HepG2 (cell line): ENCODE data around the gene SLC11A1. TPM values are rescaled to one million over a fixed set of nuclear protein-coding genes. Genes with fewer than 3 reads are reported as not detected.
A peak's percentile ranks its signal among the peaks of the same experiment; 100 is the strongest.

Source experiments
- ATAC-seq: fragments of 200-7000 bp; cut with Tn5 transposase; 3 replicates; pipeline ENCODE4 v1.9.1; 2020; ENCODE audit warnings: mild to moderate bottlenecking, moderate library complexity
- BruUV-seq: library from RNA; stranded (reverse); fragments of 400-500 nt; replicated peaks from 2 replicates; lab custom pipeline; 2021; lab: Mats Ljungman, UMichigan
- CTCF ChIA-PET: fragments of 300-600 bp; formaldehyde crosslinking; extraction: SDS; loops from one replicate; lab custom pipeline; 2021; ENCODE audit warnings: low total read pairs, inconsistent platforms, low intra/inter-chr PET ratio; lab: Yijun Ruan, JAX
- POLR2A ChIA-PET: fragments of 350-600 bp; sonication (Branson Sonifier 250); formaldehyde crosslinking; loops from one replicate; lab custom pipeline; 2020; ENCODE audit warnings: antibody characterized with exemption, inconsistent platforms; lab: Yijun Ruan, JAX
- DNase-seq: peaks from one replicate; pipeline ENCODE4 v3.0.0-alpha.2; 2015; ENCODE audit warnings: low spot score
- FAIRE-seq: peaks from 3 replicates; lab custom pipeline; 2011; peaks lifted over from hg19 to GRCh38; lab: Jason Lieb, UNC
- H2AFZ ChIP-seq: one replicate; pipeline ENCODE4 v1.6.1; 2011; ENCODE audit warnings: low read length, inconsistent platforms
- H3K27ac ChIP-seq: fragments of 300-600 bp; 3 replicates; pipeline ENCODE4 v1.8.0; 2011; ENCODE audit warnings: mixed run types, mild to moderate bottlenecking, mixed read lengths, low read length, inconsistent platforms; ENCODE audit not compliant: insufficient read depth; ENCODE audit errors: extremely low read length
- H3K27me3 ChIP-seq, 2 experiments: fragments of 200-600 bp in 1 of 2; 2 replicates in 1 of 2; 3 replicates in 1 of 2; pipeline versions ENCODE4 v1.6.0 to v1.8.0; 2011; ENCODE audit warnings: low read length in 2 of 2, mild to moderate bottlenecking in 2 of 2, moderate library complexity in 2 of 2, inconsistent platforms in 1 of 2; ENCODE audit not compliant: insufficient read depth in 2 of 2, control insufficient read depth in 1 of 2
- H3K36me3 ChIP-seq, 2 experiments: fragments of 200-600 bp in 1 of 2; replicated peaks in 1 of 2; 2 replicates in 1 of 2; 3 replicates in 1 of 2; pipeline versions ENCODE4 v1.5.1 to v1.8.0; 2011; ENCODE audit warnings: low read length in 2 of 2, inconsistent platforms in 1 of 2; ENCODE audit not compliant: insufficient read depth in 2 of 2, control insufficient read depth in 1 of 2
- H3K4me1 ChIP-seq: 2 replicates; pipeline ENCODE4 v1.5.1; 2012; ENCODE audit warnings: low read length, inconsistent platforms; ENCODE audit not compliant: insufficient read depth
- H3K4me2 ChIP-seq: 2 replicates; pipeline ENCODE4 v1.6.0; 2011; ENCODE audit warnings: low read depth, low read length, inconsistent platforms
- H3K4me3 ChIP-seq, 3 experiments: fragments of 200-600 bp in 1 of 3; sonication (generic), shearing (Covaris generic) in 1 of 3; replicated peaks in 1 of 3; 2 replicates each; pipeline ENCODE4 v1.5.1; 2011 to 2016; ENCODE audit warnings: low read length in 3 of 3, inconsistent platforms in 2 of 3, low read depth in 2 of 3, mild to moderate bottlenecking in 2 of 3, control low read depth in 1 of 3, mixed read lengths in 1 of 3; ENCODE audit not compliant: insufficient read depth in 1 of 3
- H3K79me2 ChIP-seq: one replicate; pipeline ENCODE4 v1.6.1; 2011; ENCODE audit warnings: low read length, inconsistent platforms; ENCODE audit not compliant: insufficient read depth
- H3K9ac ChIP-seq: 2 replicates; pipeline ENCODE4 v1.6.0; 2011; ENCODE audit warnings: mild to moderate bottlenecking, low read depth, low read length, inconsistent platforms; ENCODE audit not compliant: insufficient read depth
- H3K9me3 ChIP-seq: 2 replicates; pipeline ENCODE4 v1.5.1; 2012; ENCODE audit warnings: mild to moderate bottlenecking, low read length
- H4K20me1 ChIP-seq: 2 replicates; pipeline ENCODE4 v1.6.0; 2011; ENCODE audit warnings: inconsistent platforms, mild to moderate bottlenecking, low read length, moderate library complexity; ENCODE audit not compliant: insufficient read depth
- DPF2 ChIP-seq: sonication (generic); formaldehyde crosslinking; IDR thresholded peaks from 2 replicates; pipeline ENCODE4 v1.4.0; 2020; ENCODE audit warnings: mild to moderate bottlenecking, low read depth, missing genetic modification reagents, borderline replicate concordance
- GMEB2 ChIP-seq: IDR thresholded peaks from 2 replicates; pipeline ENCODE4 v1.6.1; 2016; ENCODE audit warnings: missing biosample characterization, missing genetic modification reagents, low read depth
- LBX2 ChIP-seq: sonication (generic); formaldehyde crosslinking; IDR thresholded peaks from 2 replicates; pipeline ENCODE4 v1.5.0; 2020; ENCODE audit warnings: missing genetic modification reagents, mild to moderate bottlenecking, borderline replicate concordance
- POLR2AphosphoS5 ChIP-seq: IDR thresholded peaks from 2 replicates; pipeline ENCODE4 v1.6.1; 2012; ENCODE audit warnings: low read depth, low read length
- RBM39 ChIP-seq: fragments of 200-400 bp; formaldehyde crosslinking; IDR thresholded peaks from one replicate; pipeline ENCODE4 v1.6.1; 2018; ENCODE audit warnings: antibody characterized with exemption, mild to moderate bottlenecking, low read depth, low read length; ENCODE audit not compliant: poor library complexity, severe bottlenecking
- SAP130 ChIP-seq: IDR thresholded peaks from 2 replicates; pipeline ENCODE4 v1.6.1; 2016; ENCODE audit warnings: low read depth
- TFAP4 ChIP-seq: sonication (generic); IDR thresholded peaks from 2 replicates; pipeline ENCODE4 v1.6.1; 2016; ENCODE audit warnings: low read depth, borderline replicate concordance
- ZKSCAN5 ChIP-seq: sonication (generic); formaldehyde crosslinking; IDR thresholded peaks from 2 replicates; pipeline ENCODE4 v1.5.1; 2020; ENCODE audit warnings: mild to moderate bottlenecking, missing genetic modification reagents
- ZNF512B ChIP-seq: sonication (generic); formaldehyde crosslinking; IDR thresholded peaks from 2 replicates; pipeline ENCODE4 v1.5.1; 2020; ENCODE audit warnings: missing genetic modification reagents, mild to moderate bottlenecking, borderline replicate concordance
- ZNF563 ChIP-seq: sonication (generic); formaldehyde crosslinking; IDR thresholded peaks from 2 replicates; pipeline ENCODE4 v1.8.0; 2022; ENCODE audit warnings: mild to moderate bottlenecking, moderate library complexity, missing genetic modification reagents
- ZNF761 ChIP-seq: sonication (generic); formaldehyde crosslinking; conservative IDR thresholded peaks from 2 replicates; pipeline ENCODE4 v1.4.0; 2020; ENCODE audit warnings: mild to moderate bottlenecking, missing genetic modification reagents
- ZSCAN25 ChIP-seq: sonication (generic); formaldehyde crosslinking; IDR thresholded peaks from 2 replicates; pipeline ENCODE4 v1.8.0; 2022; ENCODE audit warnings: mild to moderate bottlenecking, missing genetic modification reagents
- WGBS: methylation state at CpG from one replicate; pipeline ENCODE4 v1.1.6; 2017; ENCODE audit warnings: low lambda C conversion rate; 5-methylcytosine and 5-hydroxymethylcytosine counted together
- in situ Hi-C: cut with HindIII; loops from 2 replicates; pipeline ENCODE4 v1.10.0; 2017; ENCODE audit warnings: low pct_unique_long_range_greater_than_20kb; ENCODE audit not compliant: extremely low pct_ligation_motif_present
- intact Hi-C: fragments of 100-400 bp; cut with micrococcal nuclease; formaldehyde crosslinking; loops from one replicate; pipeline ENCODE4 v1.10.0; 2022; ENCODE audit not compliant: unreplicated experiment
- polyA plus RNA-seq, 8 experiments: library from polyadenylated mRNA; depleted of rRNA in 3 of 8; stranded (reverse) in 7 of 8; unstranded in 1 of 8; fragments of >200 nt; fragmentation: Illumina TruSeq in 4 of 8; extraction: Trizol in 4 of 8; gene quantifications; 2 replicates each; pipeline versions ENCODE4 v1.2.1 to v1.2.3, GENCODE V29; 2011 to 2016; ENCODE audit warnings: low read depth in 4 of 8, missing spikeins in 1 of 8, mixed read lengths in 1 of 8; ENCODE audit not compliant: insufficient read depth in 1 of 8
- total RNA-seq, 5 experiments: library from RNA; depleted of rRNA; stranded (reverse); fragments of >200 nt; fragmentation: Illumina TruSeq; extraction: Trizol; gene quantifications; 2 replicates each; pipeline ENCODE4 v1.2.3, GENCODE V29; 2016; ENCODE audit warnings: low read depth in 1 of 5

Gene SLC11A1
- total and polyA plus RNA-seq, 2 of the 13 experiments (the other 11 are each of a cell fraction or from before 2014, with no cell fraction given): 0.33 to 2.3 TPM

DNA sequence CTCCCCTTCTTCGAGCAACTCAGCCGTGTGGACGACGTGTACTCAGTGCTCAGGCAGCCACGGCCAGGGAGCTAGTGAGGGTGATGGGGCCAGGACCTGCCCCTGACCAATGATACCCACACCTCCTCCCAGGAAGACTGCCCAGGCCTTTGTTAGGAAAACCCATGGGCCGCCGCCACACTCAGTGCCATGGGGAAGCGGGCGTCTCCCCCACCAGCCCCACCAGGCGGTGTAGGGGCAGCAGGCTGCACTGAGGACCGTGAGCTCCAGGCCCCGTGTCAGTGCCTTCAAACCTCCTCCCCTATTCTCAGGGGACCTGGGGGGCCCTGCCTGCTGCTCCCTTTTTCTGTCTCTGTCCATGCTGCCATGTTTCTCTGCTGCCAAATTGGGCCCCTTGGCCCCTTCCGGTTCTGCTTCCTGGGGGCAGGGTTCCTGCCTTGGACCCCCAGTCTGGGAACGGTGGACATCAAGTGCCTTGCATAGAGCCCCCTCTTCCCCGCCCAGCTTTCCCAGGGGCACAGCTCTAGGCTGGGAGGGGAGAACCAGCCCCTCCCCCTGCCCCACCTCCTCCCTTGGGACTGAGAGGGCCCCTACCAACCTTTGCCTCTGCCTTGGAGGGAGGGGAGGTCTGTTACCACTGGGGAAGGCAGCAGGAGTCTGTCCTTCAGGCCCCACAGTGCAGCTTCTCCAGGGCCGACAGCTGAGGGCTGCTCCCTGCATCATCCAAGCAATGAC is 22.4 kb downstream of the SLC11A1 start (continued):
- TF ChIP-seq GMEB2 (CRISPR knock-in tag): no peak
- TF ChIP-seq POLR2AphosphoS5: 0 out of 2 replicates have a peak, but pooled peaks have one; percentile 24
- no peak for TF ChIP-seq DPF2 (CRISPR knock-in tag)
- TF ChIP-seq ZKSCAN5 (CRISPR knock-in tag): no peak

- FAIRE-seq: no peak
- ChIA-PET POLR2A (interaction anchor here (0.8 to 4.2 kb wide), 18 partner anchors 9 to 254 kb away, joined by 3 to 56 read pairs (median 6); partner anchors contain the start of genes AAMP, BCS1L, PNKD and TMBIM1), CTCF (no interaction called here)
- Histone ChIP-seq H2AFZ (no peak overlapping the region), H3K27me3 (no peaks in the 10 kb centered on the region), H3K4me3 (peak overlapping the region; percentile 32 to 68 (median 51); a peak in 5 of 6 replicates), H4K20me1 (no peaks in the 10 kb centered on the region; the same call in 1 of the 2 replicates), H3K27ac (peak overlapping the region; percentile 79), H3K9ac (peak overlapping the region; percentile 61), H3K4me1 (peaks cover 65% of the 10 kb centered on the region), H3K9me3 (no peaks in the 10 kb centered on the region), H3K79me2 (peaks cover 28% of the 10 kb centered on the region), H3K4me2 (peak overlapping the region; percentile 86), H3K36me3 (peaks cover 24 to 38% of the 10 kb centered on the region in 2 experiments; a peak in 4 of 5 replicates)
- in situ Hi-C loops: loop anchor here (5.0 kb wide), 1 partner anchor 62 kb away; no protein-coding TSS in a partner anchor
- DNase-seq: no peak
- WGBS: 61% methylated on average over 8 of the region's 8 CpGs
- ATAC-seq: peak; percentile 4
- no TSS peak for BruUV-seq
- intact Hi-C loops: no loop called here
- TF ChIP-seq TFAP4: no peak; the same call in 1 of the 2 replicates
- 0 out of 2 replicates have a peak, but pooled peaks have one; percentile 16 for TF ChIP-seq ZNF563 (CRISPR knock-in tag)
- TF ChIP-seq ZNF512B (CRISPR knock-in tag): 0 out of 2 replicates have a peak, but pooled peaks have one; percentile 20
- TF ChIP-seq SAP130 (CRISPR knock-in tag): peak; percentile 5; the same call in 1 of the 2 replicates
- peak; percentile 4 for TF ChIP-seq RBM39
- TF ChIP-seq ZNF761 (CRISPR knock-in tag): 0 out of 2 replicates have a peak, but pooled peaks have one; percentile 46
- TF ChIP-seq LBX2: no peak
- TF ChIP-seq ZSCAN25 (CRISPR knock-in tag): 0 out of 2 replicates have a peak, but pooled peaks have one; percentile 61
Observed at GRCh38 chr2:218405086-218405745, 23.1 kb downstream of the SLC11A1 start.
